ENCODE results near the gene NOC3L. TPM values are rescaled to one million over a fixed set of nuclear protein-coding genes. Genes with fewer than 3 reads are reported as not detected.

Gene NOC3L
- total and polyA plus RNA-seq, 2 of the 4 experiments (the other 2 are of a cell fraction), result 11.9 to 26.5 TPM

DNA sequence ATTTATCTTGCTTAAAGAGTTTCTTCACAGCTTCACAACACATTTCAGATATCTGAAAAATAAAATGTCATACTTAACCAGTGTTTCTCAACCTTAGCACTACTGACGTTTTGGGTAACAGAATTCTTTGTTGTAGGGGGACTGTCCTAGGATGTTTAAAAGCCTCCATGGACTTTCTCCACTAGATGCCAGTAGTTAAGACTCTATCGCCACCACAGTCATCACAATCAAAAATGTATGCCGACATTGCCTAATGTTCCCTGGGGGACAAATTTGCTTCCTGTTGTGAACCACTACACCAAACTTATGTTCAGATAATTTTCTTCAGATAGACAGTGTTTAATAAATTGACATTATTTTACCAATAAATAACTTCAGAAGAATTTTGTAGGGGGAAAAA, 13.4 kb downstream of the NOC3L start:
- no peak for DNase-seq
- BruUV-seq (replicated peaks), result no TSS peak
- H3K79me1 ChIP-seq (ENCODE audit: low read depth in 1 of 2, low read length in 2 of 2), result 0 out of 4 replicates have a peak, but pooled peaks cover 3% of the 10 kb centered on the region in 2 experiments
- no peaks in the 10 kb centered on the region for H4K20me1 ChIP-seq (ENCODE audit: insufficient read depth, low read length)
- TF ChIP-seq CEBPB (IDR thresholded peaks at IDR 0.05; ENCODE audit: low read depth, low read length) (no peak), BHLHE40 (IDR thresholded peaks at IDR 0.05; ENCODE audit: low read depth, low read length) (no peak), RAD21 (IDR thresholded peaks at IDR 0.05; ENCODE audit: low read length) (no peak), FOS (IDR thresholded peaks at IDR 0.05; ENCODE audit: low read depth, low read length) (no peak), POLR2A (IDR thresholded peaks at IDR 0.05; ENCODE audit: low read depth, low read length) (no peak), SMC3 (IDR thresholded peaks at IDR 0.05; ENCODE audit: low read depth, low read length) (no peak), MXI1 (IDR thresholded peaks at IDR 0.05; ENCODE audit: borderline replicate concordance, low read depth, low read length) (no peak), MAFK (IDR thresholded peaks at IDR 0.05; ENCODE audit: low read depth, low read length) (no peak), NFE2L2 (IDR thresholded peaks at IDR 0.05; ENCODE audit: low read depth, low read length) (no peak), RCOR1 (IDR thresholded peaks at IDR 0.05; ENCODE audit: insufficient replicate concordance, low read length) (no peak), CHD1 (IDR thresholded peaks at IDR 0.05; ENCODE audit: low read depth, low read length) (no peak), RFX5 (IDR thresholded peaks at IDR 0.05; ENCODE audit: low read depth, low read length) (no peak), MAZ (IDR thresholded peaks at IDR 0.05; ENCODE audit: borderline replicate concordance, low read depth, low read length) (no peak)
- TF ChIP-seq, protein P1, sequence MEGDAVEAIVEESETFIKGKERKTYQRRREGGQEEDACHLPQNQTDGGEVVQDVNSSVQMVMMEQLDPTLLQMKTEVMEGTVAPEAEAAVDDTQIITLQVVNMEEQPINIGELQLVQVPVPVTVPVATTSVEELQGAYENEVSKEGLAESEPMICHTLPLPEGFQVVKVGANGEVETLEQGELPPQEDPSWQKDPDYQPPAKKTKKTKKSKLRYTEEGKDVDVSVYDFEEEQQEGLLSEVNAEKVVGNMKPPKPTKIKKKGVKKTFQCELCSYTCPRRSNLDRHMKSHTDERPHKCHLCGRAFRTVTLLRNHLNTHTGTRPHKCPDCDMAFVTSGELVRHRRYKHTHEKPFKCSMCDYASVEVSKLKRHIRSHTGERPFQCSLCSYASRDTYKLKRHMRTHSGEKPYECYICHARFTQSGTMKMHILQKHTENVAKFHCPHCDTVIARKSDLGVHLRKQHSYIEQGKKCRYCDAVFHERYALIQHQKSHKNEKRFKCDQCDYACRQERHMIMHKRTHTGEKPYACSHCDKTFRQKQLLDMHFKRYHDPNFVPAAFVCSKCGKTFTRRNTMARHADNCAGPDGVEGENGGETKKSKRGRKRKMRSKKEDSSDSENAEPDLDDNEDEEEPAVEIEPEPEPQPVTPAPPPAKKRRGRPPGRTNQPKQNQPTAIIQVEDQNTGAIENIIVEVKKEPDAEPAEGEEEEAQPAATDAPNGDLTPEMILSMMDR (conservative IDR thresholded peaks at IDR 0.05; ENCODE audit: low read depth, low read length), result no peak
- TF ChIP-seq, protein P2, sequence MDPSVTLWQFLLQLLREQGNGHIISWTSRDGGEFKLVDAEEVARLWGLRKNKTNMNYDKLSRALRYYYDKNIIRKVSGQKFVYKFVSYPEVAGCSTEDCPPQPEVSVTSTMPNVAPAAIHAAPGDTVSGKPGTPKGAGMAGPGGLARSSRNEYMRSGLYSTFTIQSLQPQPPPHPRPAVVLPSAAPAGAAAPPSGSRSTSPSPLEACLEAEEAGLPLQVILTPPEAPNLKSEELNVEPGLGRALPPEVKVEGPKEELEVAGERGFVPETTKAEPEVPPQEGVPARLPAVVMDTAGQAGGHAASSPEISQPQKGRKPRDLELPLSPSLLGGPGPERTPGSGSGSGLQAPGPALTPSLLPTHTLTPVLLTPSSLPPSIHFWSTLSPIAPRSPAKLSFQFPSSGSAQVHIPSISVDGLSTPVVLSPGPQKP (IDR thresholded peaks at IDR 0.05; ENCODE audit: borderline replicate concordance, low read depth, low read length), result no peak
- TF ChIP-seq, protein P3, sequence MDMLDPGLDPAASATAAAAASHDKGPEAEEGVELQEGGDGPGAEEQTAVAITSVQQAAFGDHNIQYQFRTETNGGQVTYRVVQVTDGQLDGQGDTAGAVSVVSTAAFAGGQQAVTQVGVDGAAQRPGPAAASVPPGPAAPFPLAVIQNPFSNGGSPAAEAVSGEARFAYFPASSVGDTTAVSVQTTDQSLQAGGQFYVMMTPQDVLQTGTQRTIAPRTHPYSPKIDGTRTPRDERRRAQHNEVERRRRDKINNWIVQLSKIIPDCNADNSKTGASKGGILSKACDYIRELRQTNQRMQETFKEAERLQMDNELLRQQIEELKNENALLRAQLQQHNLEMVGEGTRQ (IDR thresholded peaks at IDR 0.05; ENCODE audit: low read depth, low read length), result no peak
- H2BK15ac ChIP-seq (ENCODE audit: low read depth, low read length), result no peak overlapping the region
- no peak overlapping the region for H3K23ac ChIP-seq (ENCODE audit: low read depth, low read length)
- no peak overlapping the region for H4K8ac ChIP-seq (ENCODE audit: low read depth in 2 of 2, low read length in 2 of 2)
- H3K9me3 ChIP-seq (ENCODE audit: control insufficient read depth, insufficient read depth, low read length), result no peaks in the 10 kb centered on the region
- no peak overlapping the region for H3K18ac ChIP-seq (ENCODE audit: low read depth, low read length)
- no peak overlapping the region for H4K91ac ChIP-seq (ENCODE audit: insufficient read depth, low read depth, low read length)
- no peak overlapping the region for H2BK5ac ChIP-seq (ENCODE audit: low read depth, low read length, poor library complexity, severe bottlenecking)
- H3K9me1 ChIP-seq (ENCODE audit: insufficient read depth, low read length), result no peaks in the 10 kb centered on the region
- H3K36me3 ChIP-seq (ENCODE audit: control insufficient read depth, insufficient read depth, low read length), result peaks cover 18% of the 10 kb centered on the region
- CTCF ChIA-PET, result interaction anchor here (0.6 to 0.7 kb wide), 3 partner anchors 10 to 123 kb away, joined by 4 to 7 read pairs (median 4); no protein-coding TSS in a partner anchor
- no peak overlapping the region for H3K27ac ChIP-seq (ENCODE audit: insufficient read depth, low read length)
- H3K4me3 ChIP-seq (ENCODE audit: insufficient read depth, low read depth, low read length), result no peak overlapping the region
- ATAC-seq (ENCODE audit: low read depth), result no peak
- H3K27me3 ChIP-seq (ENCODE audit: control insufficient read depth, insufficient read depth, low read length), result no peaks in the 10 kb centered on the region
- POLR2A ChIA-PET (ENCODE audit: unreplicated experiment), result no interaction called here
- H3K14ac ChIP-seq (replicated peaks; ENCODE audit: low read depth, low read length), result no peak overlapping the region
- H2AK5ac ChIP-seq (ENCODE audit: low read depth, low read length), result no peak overlapping the region
- dilution Hi-C loops (cut with HindIII; ENCODE audit: low sequenced_read_pairs, unreplicated experiment), result no loop called here
- H2BK20ac ChIP-seq (ENCODE audit: low read depth, low read length), result no peak overlapping the region
- WGBS, 2 experiments (ENCODE audit: extremely low coverage in 2 of 2, insufficient read length in 1 of 2), result no CpG with 5 or more reads among the region's 3 CpGs
- no peak overlapping the region for H3K4ac ChIP-seq (ENCODE audit: low read depth, low read length)
- H3K4me1 ChIP-seq (ENCODE audit: control insufficient read depth, insufficient read depth, low read length), result no peaks in the 10 kb centered on the region
- H2BK120ac ChIP-seq (ENCODE audit: low read depth, low read length), result no peak overlapping the region
- no peak overlapping the region for H3K4me2 ChIP-seq (ENCODE audit: low read depth, low read length)
- H3K9ac ChIP-seq (ENCODE audit: low read depth, low read length), result no peak overlapping the region
- in situ Hi-C loops (cut with MboI; ENCODE audit: low sequenced_read_pairs), result no loop called here
- H4K5ac ChIP-seq (ENCODE audit: low read depth, low read length), result no peak overlapping the region
- no peak overlapping the region for H3K56ac ChIP-seq (ENCODE audit: extremely low read depth, insufficient read depth, low read length)
- no peak overlapping the region for H2AFZ ChIP-seq (replicated peaks; ENCODE audit: low read length, poor library complexity)
- H2AK9ac ChIP-seq (replicated peaks; ENCODE audit: low read depth, low read length, poor library complexity), result no peak overlapping the region
- intact Hi-C loops (cut with micrococcal nuclease), result loop anchor here (5.0 kb wide), 1 partner anchor 93 kb away; no protein-coding TSS in a partner anchor
